ENCODE measurements around the gene HNRNPC. TPM values are rescaled to one million over a fixed set of nuclear protein-coding genes. Genes with fewer than 3 reads are reported as not detected.
"Not testable (repeated sequence)": the region's sequence is repeated elsewhere in the genome, so short reads cannot be mapped to it uniquely, and the experiment has no call there.

The HNRNPC gene
- polyA plus RNA-seq, 3 donors: 830 to 1,041 (median 977) TPM

DNA sequence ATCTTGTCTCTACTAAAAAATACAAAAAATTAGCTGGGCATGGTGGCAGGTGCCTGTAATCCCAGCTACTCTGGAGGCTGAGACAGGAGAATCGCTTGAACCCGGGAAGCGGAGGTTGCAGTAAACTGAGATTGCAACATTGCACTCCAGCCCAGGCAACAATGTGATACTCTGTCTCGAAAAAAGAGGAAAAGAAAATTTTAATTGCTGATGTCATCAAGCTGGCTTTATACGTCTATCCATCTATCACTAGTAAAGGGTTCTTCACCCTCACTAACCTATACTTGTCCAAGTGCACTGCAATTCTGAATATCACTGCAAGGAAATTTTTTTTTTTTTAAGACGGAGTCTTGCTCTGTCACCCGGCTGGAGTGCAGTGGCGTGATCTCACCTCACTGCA, 12.7 kb upstream of the HNRNPC start:
- not testable (repeated sequence) for DNase-seq

- DNase-seq: no peak
These were observed 10.5 kb upstream of the HNRNPC start, which contains the start of gene RPGRIP1 for GRCh38 chr14:21279783-21280182. TSS of gene RPGRIP1 (plus strand) at chr14:21280083. CDS start at chr14:21287977, 7,894 bp downstream.

GRCh38 chr14:21278632-21279031, 9.4 kb upstream of the HNRNPC start:
- no peak for DNase-seq

- no peak for DNase-seq
These were observed 6.1 kb upstream of the HNRNPC start for GRCh38 chr14:21275261-21275858.

DNA sequence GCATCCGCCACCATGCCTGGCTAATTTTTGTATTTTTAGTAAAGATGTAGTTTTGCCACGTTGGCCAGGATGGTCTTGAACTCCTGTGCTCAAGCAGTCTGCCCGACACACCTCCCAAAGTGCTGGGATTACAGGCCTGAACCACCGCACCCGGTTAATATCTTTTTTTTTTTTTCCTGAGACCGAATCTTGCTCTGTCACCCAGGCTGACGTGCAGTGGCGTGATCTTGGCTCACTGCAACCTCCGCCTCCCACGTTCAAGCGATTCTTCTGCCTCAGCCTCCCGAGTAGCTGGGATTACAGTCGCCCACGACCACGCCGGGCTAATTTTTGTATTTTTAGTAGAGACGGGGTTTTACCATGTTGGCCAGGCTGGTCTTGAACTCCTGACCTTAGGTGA, 3.4 kb upstream of the HNRNPC start:
- not testable (repeated sequence) for DNase-seq

GRCh38 chr14:21268617-21269251, 508 bp downstream of the HNRNPC start:
- DNase-seq: peak; percentile 67

GRCh38 chr14:21267886-21268616, 1.2 kb downstream of the HNRNPC start:
- DNase-seq: peak; percentile 26

- DNase-seq: peak; percentile 10
These were observed 1.8 kb downstream of the HNRNPC start for GRCh38 chr14:21267431-21267845.

- DNase-seq: no peak
These were observed 5.0 kb downstream of the HNRNPC start for GRCh38 chr14:21264025-21264801.

- peak; percentile 8 for DNase-seq
These were observed 5.8 kb downstream of the HNRNPC start for GRCh38 chr14:21263284-21264024.

GRCh38 chr14:21262410-21262809, 6.8 kb downstream of the HNRNPC start:
- no peak for DNase-seq

GRCh38 chr14:21261824-21262223, 7.4 kb downstream of the HNRNPC start:
- no peak for DNase-seq

DNA sequence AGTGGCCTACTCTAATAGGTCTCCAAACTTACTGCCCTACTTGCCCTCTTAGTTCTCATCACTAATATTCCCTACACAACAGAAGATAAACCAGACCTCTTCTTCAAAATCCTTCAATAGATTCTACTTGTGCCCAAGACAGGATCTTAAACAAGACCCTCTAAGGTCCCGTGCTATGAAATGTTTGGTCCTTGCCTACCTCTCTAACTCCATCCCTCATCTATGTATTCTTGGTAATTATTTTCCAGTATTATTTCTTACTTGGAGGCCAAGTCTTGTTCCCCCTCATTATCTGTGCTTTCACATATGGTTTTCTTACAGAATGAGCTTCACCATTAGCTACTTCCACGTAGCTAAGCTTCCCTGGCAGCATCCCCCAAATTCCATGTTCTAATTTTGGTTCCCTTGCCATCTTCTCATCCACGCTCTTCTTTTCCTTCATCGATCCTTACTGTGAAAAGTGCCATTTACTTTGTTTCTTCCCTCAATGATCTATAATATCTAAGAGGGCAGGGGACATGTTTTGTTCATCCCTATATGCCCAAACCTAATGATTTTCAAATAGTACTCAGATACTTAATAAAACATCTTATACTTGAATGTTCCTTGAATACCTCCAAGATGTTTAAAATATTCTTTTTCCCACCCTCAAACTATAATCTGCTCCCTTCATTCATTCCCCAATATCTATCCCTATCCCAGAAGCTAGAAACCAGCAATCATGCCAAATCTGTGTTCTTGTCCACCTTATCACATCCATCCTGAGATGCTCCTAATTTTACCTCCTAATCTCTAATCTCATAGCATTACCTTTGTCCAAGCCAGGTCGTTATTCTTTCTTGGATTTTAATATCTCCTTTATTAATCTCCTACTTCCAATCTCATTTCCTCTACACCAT, 10.1 kb downstream of the HNRNPC start:
- no peak for DNase-seq

DNA sequence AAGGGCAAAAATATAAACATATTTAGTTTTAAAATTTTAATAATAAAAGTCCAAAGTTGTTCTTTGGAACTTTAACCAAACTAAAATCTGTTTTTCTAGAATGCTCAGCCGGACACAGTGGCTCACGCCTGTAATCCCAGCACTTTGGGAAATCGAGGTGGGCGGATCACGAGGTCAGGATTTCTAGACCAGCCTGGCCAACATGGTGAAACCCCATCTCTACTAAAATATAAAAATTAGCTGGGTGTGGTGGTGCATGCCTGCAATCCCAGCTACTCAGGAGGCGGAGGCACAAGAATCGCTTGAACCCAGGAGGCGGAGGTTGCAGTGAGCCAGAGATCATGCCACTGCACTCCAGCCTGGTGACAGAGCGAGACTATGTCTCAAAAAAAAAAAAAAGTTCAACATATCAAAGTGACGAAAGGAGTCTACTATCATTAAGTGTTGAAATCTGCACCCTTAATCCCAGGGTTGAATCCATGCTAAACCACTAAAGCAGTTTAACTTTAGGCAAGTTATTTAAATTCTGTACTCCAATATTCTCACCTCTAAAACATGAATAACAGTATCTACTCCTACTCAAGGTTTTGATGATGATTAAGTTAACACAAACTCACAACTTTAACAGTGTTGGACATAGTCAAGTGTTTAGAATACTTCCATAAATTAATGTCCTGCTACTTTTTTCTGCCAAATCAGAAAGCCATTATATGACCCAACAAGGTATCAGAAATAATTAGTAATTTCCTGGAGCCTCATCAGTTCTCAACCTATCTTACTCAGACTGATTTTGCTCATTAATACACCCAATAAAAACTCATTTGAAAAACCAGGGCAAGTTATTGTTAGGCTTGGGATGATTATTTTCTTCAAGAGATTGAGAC, 11.0 kb downstream of the HNRNPC start:
- no peak for DNase-seq

- DNase-seq: no peak
These were observed 11.8 kb downstream of the HNRNPC start for GRCh38 chr14:21257394-21257909.

GRCh38 chr14:21256539-21257393, 12.5 kb downstream of the HNRNPC start:
- DNase-seq: no peak

DNA sequence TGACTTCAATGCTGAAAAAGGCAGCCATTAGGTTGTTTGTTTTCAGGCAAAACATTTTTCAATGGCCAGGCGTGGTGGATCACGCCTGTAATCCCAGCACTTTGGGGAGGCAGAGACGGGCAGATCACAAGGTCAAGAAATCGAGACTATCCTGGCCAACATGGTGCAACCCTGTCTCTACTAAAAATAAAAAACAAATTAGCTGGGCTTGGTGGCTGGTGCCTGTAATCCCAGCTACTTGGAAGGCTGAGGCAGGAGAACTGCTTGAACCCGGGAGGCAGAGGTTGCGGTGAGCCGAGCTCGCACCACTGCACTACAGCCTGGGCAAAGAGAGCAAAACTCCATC, 13.2 kb downstream of the HNRNPC start:
- not testable (repeated sequence) for DNase-seq

Data from renal pelvis (tissue), 4 donors.